ENCODE data around the gene MRPL19. TPM values are rescaled to one million over a fixed set of nuclear protein-coding genes. Genes with fewer than 3 reads are reported as not detected.

MRPL19 gene
- total RNA-seq, 1 donor from 2014 or later, result 43.9 TPM

DNA sequence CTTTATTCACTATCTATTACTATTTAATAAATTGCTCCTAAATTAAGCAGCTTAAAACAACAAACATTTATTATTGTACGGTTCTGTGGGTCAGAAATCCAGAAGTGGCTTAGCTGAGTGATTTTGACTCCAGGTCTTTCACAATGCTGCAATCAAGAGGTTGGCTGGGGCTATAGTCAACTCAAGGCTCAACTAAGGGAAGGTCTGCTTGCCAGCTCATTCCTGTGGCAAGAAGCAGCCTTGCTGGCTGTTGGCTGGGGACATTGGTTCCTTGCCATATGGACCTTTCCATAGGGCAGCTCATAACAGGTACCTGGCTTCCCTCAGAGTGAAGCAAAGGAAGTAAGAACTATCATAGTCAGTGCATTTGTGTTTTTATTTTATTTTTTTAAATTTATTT is 5.0 kb upstream of the MRPL19 start:
- H3K4me3 ChIP-seq (ENCODE audit: low read depth, low read length), result no peak overlapping the region
- DNase-seq (ENCODE audit: low read depth), result no peak
- TF ChIP-seq, protein P1, sequence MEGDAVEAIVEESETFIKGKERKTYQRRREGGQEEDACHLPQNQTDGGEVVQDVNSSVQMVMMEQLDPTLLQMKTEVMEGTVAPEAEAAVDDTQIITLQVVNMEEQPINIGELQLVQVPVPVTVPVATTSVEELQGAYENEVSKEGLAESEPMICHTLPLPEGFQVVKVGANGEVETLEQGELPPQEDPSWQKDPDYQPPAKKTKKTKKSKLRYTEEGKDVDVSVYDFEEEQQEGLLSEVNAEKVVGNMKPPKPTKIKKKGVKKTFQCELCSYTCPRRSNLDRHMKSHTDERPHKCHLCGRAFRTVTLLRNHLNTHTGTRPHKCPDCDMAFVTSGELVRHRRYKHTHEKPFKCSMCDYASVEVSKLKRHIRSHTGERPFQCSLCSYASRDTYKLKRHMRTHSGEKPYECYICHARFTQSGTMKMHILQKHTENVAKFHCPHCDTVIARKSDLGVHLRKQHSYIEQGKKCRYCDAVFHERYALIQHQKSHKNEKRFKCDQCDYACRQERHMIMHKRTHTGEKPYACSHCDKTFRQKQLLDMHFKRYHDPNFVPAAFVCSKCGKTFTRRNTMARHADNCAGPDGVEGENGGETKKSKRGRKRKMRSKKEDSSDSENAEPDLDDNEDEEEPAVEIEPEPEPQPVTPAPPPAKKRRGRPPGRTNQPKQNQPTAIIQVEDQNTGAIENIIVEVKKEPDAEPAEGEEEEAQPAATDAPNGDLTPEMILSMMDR (conservative IDR thresholded peaks at IDR 0.05; ENCODE audit: low read depth, low read length), result no peak

- no peak for DNase-seq (ENCODE audit: low read depth)
- H3K4me3 ChIP-seq (ENCODE audit: low read depth, low read length), result no peak overlapping the region
- TF ChIP-seq, protein P1 (conservative IDR thresholded peaks at IDR 0.05; ENCODE audit: low read depth, low read length), result no peak
Observed at GRCh38 chr2:75643980-75644379, 2.6 kb upstream of the MRPL19 start.

- DNase-seq (ENCODE audit: low read depth), result no peak
- no peak overlapping the region for H3K4me3 ChIP-seq (ENCODE audit: low read depth, low read length)
- TF ChIP-seq, protein P1 (conservative IDR thresholded peaks at IDR 0.05; ENCODE audit: low read depth, low read length), result no peak
Observed at GRCh38 chr2:75645643-75646042, 940 bp upstream of the MRPL19 start.

DNA sequence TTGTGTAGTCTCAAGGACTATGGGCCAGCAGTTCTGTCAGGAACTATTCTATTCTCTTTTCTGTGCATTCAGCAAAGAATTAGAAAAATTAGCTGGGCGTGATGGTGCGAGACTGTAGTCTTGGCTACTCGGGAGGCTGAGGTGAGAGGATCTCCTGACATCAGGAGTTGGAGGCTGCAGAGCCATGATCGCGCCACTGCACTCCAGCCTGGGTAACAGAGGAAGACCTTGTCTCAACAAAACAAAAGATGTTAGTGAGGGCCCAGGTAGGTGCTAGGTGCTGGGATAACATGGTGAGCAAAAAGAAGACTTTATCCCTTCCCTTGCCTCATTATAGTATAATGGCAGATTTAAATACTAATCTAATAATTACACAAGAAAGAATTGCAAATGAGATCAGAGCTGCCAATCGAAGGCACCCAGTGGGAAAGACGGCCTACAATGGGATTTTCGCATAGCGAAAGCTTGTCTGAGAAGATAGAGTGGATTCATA is 447 bp upstream of the MRPL19 start:
- TF ChIP-seq, protein P1 (conservative IDR thresholded peaks at IDR 0.05; ENCODE audit: low read depth, low read length), result no peak

GRCh38 chr2:75647771-75648170 is 1.2 kb downstream of the MRPL19 start:
- peak overlapping the region; percentile 94 for H3K4me3 ChIP-seq (ENCODE audit: low read depth, low read length)
- no peak for DNase-seq (ENCODE audit: low read depth)
- TF ChIP-seq, protein P1 (conservative IDR thresholded peaks at IDR 0.05; ENCODE audit: low read depth, low read length), result no peak

More for the DNA sequence above, 447 bp upstream of the MRPL19 start:
- H3K4me3 ChIP-seq (ENCODE audit: low read depth, low read length), result peak overlapping the region; percentile 94
- DNase-seq (ENCODE audit: low read depth), result no peak

GRCh38 chr2:75654012-75654411 is 7.4 kb downstream of the MRPL19 start:
- DNase-seq (ENCODE audit: low read depth), result no peak
- TF ChIP-seq, protein P1 (conservative IDR thresholded peaks at IDR 0.05; ENCODE audit: low read depth, low read length), result no peak
- H3K4me3 ChIP-seq (ENCODE audit: low read depth, low read length), result no peak overlapping the region

GRCh38 chr2:75655861-75656260 is 9.3 kb downstream of the MRPL19 start:
- TF ChIP-seq, protein P1 (conservative IDR thresholded peaks at IDR 0.05; ENCODE audit: low read depth, low read length), result no peak
- no peak for DNase-seq (ENCODE audit: low read depth)
- H3K4me3 ChIP-seq (ENCODE audit: low read depth, low read length), result no peak overlapping the region
